Measurements from ENCODE around the gene YOD1.

GRCh38 chr1:207020709-207021107 lies 30.3 kb downstream of the YOD1 start:
- TF ChIP-seq FOXM1 (CRISPR knock-in tag; IDR thresholded peaks at IDR 0.05) (no peak), CTCF (CRISPR knock-in tag; IDR thresholded peaks at IDR 0.05) (no peak), CHD2 (IDR thresholded peaks at IDR 0.05; ENCODE audit: low read depth, low read length) (no peak), ZBTB40 (IDR thresholded peaks at IDR 0.05) (no peak), ZBTB40 (CRISPR knock-in tag; IDR thresholded peaks at IDR 0.05) (no peak), GMEB1 (CRISPR knock-in tag; IDR thresholded peaks at IDR 0.05; ENCODE audit: borderline replicate concordance) (no peak), ZNF879 (CRISPR knock-in tag; IDR thresholded peaks at IDR 0.05) (no peak), ATF3 (CRISPR knock-in tag; IDR thresholded peaks at IDR 0.05) (no peak), NCOR1 (IDR thresholded peaks at IDR 0.05; ENCODE audit: borderline replicate concordance, low read length) (no peak), SMARCC2 (IDR thresholded peaks at IDR 0.05) (no peak), NR3C1 (CRISPR knock-in tag; IDR thresholded peaks at IDR 0.05) (no peak)
